IMR-90 (cell line): ENCODE data around the gene GUF1. TPM values are rescaled to one million over a fixed set of nuclear protein-coding genes. Genes with fewer than 3 reads are reported as not detected.

Experiments
- ATAC-seq: fragments of 200-7000 bp; cut with Tn5 transposase; 2 replicates; pipeline ENCODE4 v1.9.1; 2020; ENCODE audit warnings: low read depth, mild to moderate bottlenecking, moderate library complexity
- BruUV-seq: library from RNA; stranded (reverse); fragments of 400-500 nt; replicated peaks from 2 replicates; lab custom pipeline; 2021; lab: Mats Ljungman, UMichigan
- CTCF ChIA-PET: fragments of 300-600 bp; formaldehyde crosslinking; extraction: SDS; loops from one replicate; lab custom pipeline; 2021; ENCODE audit warnings: antibody characterized with exemption; lab: Yijun Ruan, JAX
- POLR2A ChIA-PET: fragments of 300-600 bp; sonication (Branson Sonifier 250); formaldehyde crosslinking; loops from one replicate; lab custom pipeline; 2022; ENCODE audit warnings: antibody characterized with exemption; ENCODE audit not compliant: unreplicated experiment; lab: Charles Lee
- DNase-seq: peaks from one replicate; pipeline ENCODE4 v3.0.0; 2013
- H2AFZ ChIP-seq: replicated peaks from 2 replicates; pipeline ENCODE3; 2013; ENCODE audit warnings: low read length, mild to moderate bottlenecking; ENCODE audit not compliant: poor library complexity
- H2AK5ac ChIP-seq: 2 replicates; pipeline ENCODE4 v1.6.1; 2013; ENCODE audit warnings: low read depth, low read length, inconsistent platforms
- H2AK9ac ChIP-seq: replicated peaks from 2 replicates; pipeline ENCODE3; 2013; ENCODE audit warnings: mild to moderate bottlenecking, low read depth, low read length, moderate library complexity; ENCODE audit not compliant: poor library complexity
- H2BK120ac ChIP-seq: 2 replicates; pipeline ENCODE4 v1.6.1; 2013; ENCODE audit warnings: low read depth, low read length, inconsistent platforms
- H2BK15ac ChIP-seq: 3 replicates; pipeline ENCODE4 v1.6.1; 2013; ENCODE audit warnings: low read depth, low read length, inconsistent platforms
- H2BK20ac ChIP-seq: 2 replicates; pipeline ENCODE4 v1.6.1; 2013; ENCODE audit warnings: low read depth, mild to moderate bottlenecking, inconsistent platforms, low read length, moderate library complexity
- H2BK5ac ChIP-seq: 2 replicates; pipeline ENCODE4 v1.6.1; 2013; ENCODE audit warnings: mild to moderate bottlenecking, low read depth, low read length, inconsistent platforms; ENCODE audit not compliant: poor library complexity, severe bottlenecking
- H3K14ac ChIP-seq: replicated peaks from 2 replicates; pipeline ENCODE4 v1.6.1; 2013; ENCODE audit warnings: low read depth, low read length, inconsistent platforms
- H3K18ac ChIP-seq: 2 replicates; pipeline ENCODE4 v1.6.1; 2013; ENCODE audit warnings: low read depth, low read length, control low read depth
- H3K23ac ChIP-seq: 2 replicates; pipeline ENCODE4 v1.6.1; 2013; ENCODE audit warnings: low read depth, low read length, inconsistent platforms
- H3K27ac ChIP-seq: 2 replicates; pipeline ENCODE4 v1.5.1; 2013; ENCODE audit warnings: mild to moderate bottlenecking, control low read depth, low read length; ENCODE audit not compliant: insufficient read depth
- H3K27me3 ChIP-seq: 2 replicates; pipeline ENCODE4 v1.6.1; 2013; ENCODE audit warnings: low read length; ENCODE audit not compliant: control insufficient read depth, insufficient read depth
- H3K36me3 ChIP-seq: 2 replicates; pipeline ENCODE4 v1.6.1; 2013; ENCODE audit warnings: low read length, mixed read lengths; ENCODE audit not compliant: control insufficient read depth, insufficient read depth
- H3K4ac ChIP-seq: 2 replicates; pipeline ENCODE4 v1.6.1; 2013; ENCODE audit warnings: low read depth, low read length, inconsistent platforms
- H3K4me1 ChIP-seq: 2 replicates; pipeline ENCODE4 v1.6.1; 2013; ENCODE audit warnings: low read length, mixed read lengths; ENCODE audit not compliant: control insufficient read depth, insufficient read depth
- H3K4me2 ChIP-seq: 2 replicates; pipeline ENCODE4 v1.6.1; 2013; ENCODE audit warnings: low read depth, mild to moderate bottlenecking, control low read depth, low read length, moderate library complexity
- H3K4me3 ChIP-seq: 2 replicates; pipeline ENCODE4 v1.5.1; 2013; ENCODE audit warnings: low read depth, mild to moderate bottlenecking, control low read depth, low read length, moderate library complexity; ENCODE audit not compliant: insufficient read depth
- H3K56ac ChIP-seq: 2 replicates; pipeline ENCODE4 v1.6.1; 2013; ENCODE audit warnings: low read length, inconsistent platforms; ENCODE audit not compliant: insufficient read depth; ENCODE audit errors: extremely low read depth
- H3K79me1 ChIP-seq, 2 experiments: 2 replicates each; pipeline ENCODE4 v1.6.1; 2013; ENCODE audit warnings: low read length in 2 of 2, inconsistent platforms in 1 of 2, low read depth in 1 of 2
- H3K9ac ChIP-seq: 2 replicates; pipeline ENCODE4 v1.6.1; 2013; ENCODE audit warnings: low read depth, low read length, control low read depth
- H3K9me1 ChIP-seq: 2 replicates; pipeline ENCODE4 v1.6.1; 2013; ENCODE audit warnings: low read length, inconsistent platforms; ENCODE audit not compliant: insufficient read depth
- H3K9me3 ChIP-seq: 2 replicates; pipeline ENCODE4 v1.6.1; 2013; ENCODE audit warnings: low read length; ENCODE audit not compliant: control insufficient read depth, insufficient read depth
- H4K20me1 ChIP-seq: 2 replicates; pipeline ENCODE4 v1.6.1; 2013; ENCODE audit warnings: low read length, inconsistent platforms; ENCODE audit not compliant: insufficient read depth
- H4K5ac ChIP-seq: 2 replicates; pipeline ENCODE4 v1.6.1; 2013; ENCODE audit warnings: mild to moderate bottlenecking, low read depth, low read length, control low read depth
- H4K8ac ChIP-seq, 2 experiments: 2 replicates each; pipeline ENCODE4 v1.6.1; 2013; ENCODE audit warnings: low read depth in 2 of 2, low read length in 2 of 2, control low read depth in 1 of 2, inconsistent platforms in 1 of 2
- H4K91ac ChIP-seq: 2 replicates; pipeline ENCODE4 v1.6.1; 2013; ENCODE audit warnings: low read depth, low read length, inconsistent platforms; ENCODE audit not compliant: insufficient read depth
- BHLHE40 ChIP-seq: fragments of 150-350 bp; IDR thresholded peaks from 2 replicates; pipeline ENCODE4 v1.6.1; 2016; ENCODE audit warnings: mild to moderate bottlenecking, low read depth, low read length
- CEBPB ChIP-seq: IDR thresholded peaks from 2 replicates; pipeline ENCODE4 v1.6.1; 2012; ENCODE audit warnings: low read depth, low read length, improper control_type of control experiment
- CHD1 ChIP-seq: IDR thresholded peaks from 2 replicates; pipeline ENCODE4 v1.6.1; 2012; ENCODE audit warnings: low read depth, low read length, improper control_type of control experiment
- CTCF ChIP-seq: conservative IDR thresholded peaks from 2 replicates; pipeline ENCODE4 v1.5.1; 2012; ENCODE audit warnings: mild to moderate bottlenecking, low read depth, low read length, improper control_type of control experiment
- ELK1 ChIP-seq: fragments of 150-350 bp; IDR thresholded peaks from 2 replicates; pipeline ENCODE4 v1.6.1; 2016; ENCODE audit warnings: low read depth, mild to moderate bottlenecking, low read length, moderate library complexity, borderline replicate concordance
- FOS ChIP-seq: fragments of 150-350 bp; IDR thresholded peaks from 2 replicates; pipeline ENCODE4 v1.6.1; 2016; ENCODE audit warnings: low read depth, low read length
- MAFK ChIP-seq: IDR thresholded peaks from 2 replicates; pipeline ENCODE4 v1.6.1; 2012; ENCODE audit warnings: low read depth, low read length, improper control_type of control experiment
- MAZ ChIP-seq: IDR thresholded peaks from 2 replicates; pipeline ENCODE4 v1.6.1; 2012; ENCODE audit warnings: low read depth, mild to moderate bottlenecking, low read length, improper control_type of control experiment, moderate library complexity, borderline replicate concordance
- MXI1 ChIP-seq: IDR thresholded peaks from 2 replicates; pipeline ENCODE4 v1.6.1; 2012; ENCODE audit warnings: low read depth, mild to moderate bottlenecking, low read length, moderate library complexity, borderline replicate concordance
- NFE2L2 ChIP-seq: fragments of 150-350 bp; IDR thresholded peaks from 2 replicates; pipeline ENCODE4 v1.6.1; 2016; ENCODE audit warnings: low read depth, mild to moderate bottlenecking, low read length
- POLR2A ChIP-seq: IDR thresholded peaks from 2 replicates; pipeline ENCODE4 v1.6.1; 2012; ENCODE audit warnings: mild to moderate bottlenecking, low read depth, low read length
- RAD21 ChIP-seq: IDR thresholded peaks from 2 replicates; pipeline ENCODE4 v1.6.1; 2012; ENCODE audit warnings: low read length, improper control_type of control experiment
- RCOR1 ChIP-seq: IDR thresholded peaks from 2 replicates; pipeline ENCODE4 v1.6.1; 2012; ENCODE audit warnings: mild to moderate bottlenecking, low read length, improper control_type of control experiment; ENCODE audit not compliant: insufficient replicate concordance
- RFX5 ChIP-seq: IDR thresholded peaks from 2 replicates; pipeline ENCODE4 v1.8.0; 2012; ENCODE audit warnings: low read depth, mild to moderate bottlenecking, low read length, moderate library complexity
- SMC3 ChIP-seq: fragments of 150-350 bp; IDR thresholded peaks from 2 replicates; pipeline ENCODE4 v1.6.1; 2016; ENCODE audit warnings: low read depth, mild to moderate bottlenecking, antibody characterized with exemption, low read length, moderate library complexity
- USF2 ChIP-seq: fragments of 150-350 bp; IDR thresholded peaks from 2 replicates; pipeline ENCODE4 v1.6.1; 2017; ENCODE audit warnings: mild to moderate bottlenecking, antibody characterized with exemption, low read length, low read depth
- WGBS, 2 experiments: methylation state at CpG; one replicate each; pipeline versions ENCODE4 v1.1.5 to v1.1.7; 2013; ENCODE audit warnings: missing lambda C conversion rate in 2 of 2; ENCODE audit not compliant: insufficient read length in 1 of 2; ENCODE audit errors: extremely low coverage in 2 of 2; 5-methylcytosine and 5-hydroxymethylcytosine counted together
- dilution Hi-C: fragments of 300-500 bp; cut with HindIII; formaldehyde crosslinking; loops from one replicate; pipeline ENCODE4 v1.14.3; 2018; ENCODE audit warnings: low sequenced_read_pairs; ENCODE audit not compliant: unreplicated experiment
- in situ Hi-C: fragments of 300-500 bp; cut with MboI; formaldehyde crosslinking; loops from 3 replicates; pipeline ENCODE4 v1.14.3; 2019; ENCODE audit warnings: low sequenced_read_pairs, inconsistent platforms, mixed read lengths
- intact Hi-C: fragments of 100-400 bp; cut with micrococcal nuclease; formaldehyde crosslinking; loops from 2 replicates; pipeline ENCODE4 v1.10.0; 2022
- polyA plus RNA-seq, 3 experiments: library from polyadenylated mRNA; depleted of rRNA; stranded (reverse); fragments of >200 nt; gene quantifications; 2 replicates each; pipeline ENCODE4 v1.2.3, GENCODE V29; 2012; ENCODE audit warnings: low replicate concordance in 1 of 3
- total RNA-seq: library from RNA; depleted of rRNA; stranded (reverse); fragments of >200 nt; gene quantifications from 2 replicates; pipeline ENCODE4 v1.2.3, GENCODE V29; 2012

Gene GUF1
- total and polyA plus RNA-seq, 2 of the 4 experiments (the other 2 are of a cell fraction) = 9.9 to 10.6 TPM

GRCh38 chr4:44740201-44740600 lies 62.0 kb downstream of the GUF1 start:
- POLR2A ChIA-PET = no interaction called here
- H2AK9ac ChIP-seq = no peak overlapping the region

More at GRCh38 chr4:44740201-44740600, 62.0 kb downstream of the GUF1 start:
- Histone ChIP-seq H3K56ac (no peak overlapping the region), H4K20me1 (no peaks in the 10 kb centered on the region), H3K4me1 (no peaks in the 10 kb centered on the region), H3K4me3 (no peak overlapping the region), H4K5ac (no peak overlapping the region), H4K8ac (no peak overlapping the region), H4K91ac (no peak overlapping the region), H3K23ac (no peak overlapping the region), H3K4ac (no peak overlapping the region), H3K9me1 (no peaks in the 10 kb centered on the region), H2BK5ac (no peak overlapping the region), H3K27ac (no peak overlapping the region), H3K14ac (no peak overlapping the region), H3K9me3 (no peaks in the 10 kb centered on the region), H3K79me1 (no peaks in the 10 kb centered on the region), H3K4me2 (no peak overlapping the region), H2BK120ac (no peak overlapping the region), H3K18ac (no peak overlapping the region), H2AK5ac (no peak overlapping the region), H3K9ac (no peak overlapping the region), H2BK20ac (no peak overlapping the region), H2BK15ac (no peak overlapping the region), H2AFZ (no peak overlapping the region), H3K36me3 (no peaks in the 10 kb centered on the region), H3K27me3 (no peaks in the 10 kb centered on the region)
- ATAC-seq (no peak), DNase-seq (no peak)
- in situ Hi-C loops (no loop called here), intact Hi-C loops (no loop called here), dilution Hi-C loops (no loop called here)
- CTCF ChIA-PET = no interaction called here
- no TSS peak for BruUV-seq
- TF ChIP-seq RCOR1 = no peak
- TF ChIP-seq RFX5 = no peak
- no peak for TF ChIP-seq CEBPB
- no peak for TF ChIP-seq USF2
- TF ChIP-seq MAFK = no peak
- TF ChIP-seq CHD1 = no peak
- TF ChIP-seq NFE2L2 = no peak
- no peak for TF ChIP-seq ELK1
- TF ChIP-seq MXI1 = no peak
- no peak for TF ChIP-seq FOS
- TF ChIP-seq RAD21 = no peak
- TF ChIP-seq MAZ = no peak
- TF ChIP-seq SMC3 = no peak
- no peak for TF ChIP-seq CTCF
- no peak for TF ChIP-seq BHLHE40
- no peak for TF ChIP-seq POLR2A
- 11% methylated on average over 1 of the region's 2 CpGs; no CpG with 5 or more reads in 1 of the 2 experiments for whole genome bisulfite sequencing, 2 experiments
